ENCODE measurements around the gene TK2. TPM values are rescaled to one million over a fixed set of nuclear protein-coding genes. Genes with fewer than 3 reads are reported as not detected.

TK2 gene
- total and polyA plus RNA-seq, 4 donors: 10.5 to 31.9 (median 21.0) TPM

DNA sequence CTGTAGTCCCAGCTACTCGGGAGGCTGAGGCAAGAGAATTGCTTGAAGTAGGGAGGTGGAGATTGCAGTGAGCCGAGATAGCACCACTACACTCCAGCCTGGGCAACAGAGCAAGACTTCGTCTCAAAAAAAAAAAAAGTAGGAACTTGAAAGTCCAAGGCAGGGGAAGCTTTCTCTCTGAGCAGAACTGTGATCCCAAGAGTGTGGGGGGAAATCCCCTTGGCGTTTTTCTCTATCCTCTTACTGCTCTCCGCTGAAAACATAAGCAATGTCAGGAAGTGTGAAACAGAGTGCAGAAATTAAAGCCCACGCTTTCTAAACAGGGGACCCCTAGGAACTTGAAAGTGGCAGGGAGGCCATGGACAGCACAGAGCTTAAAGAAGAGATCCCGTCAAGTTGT lies 44.8 kb upstream of the TK2 start:
- no peak overlapping the region for H3K4me3 ChIP-seq (ENCODE audit: low read depth in 1 of 3, low read length in 3 of 3)
- H3K4me1 ChIP-seq (ENCODE audit: control insufficient read depth in 4 of 4, insufficient read depth in 4 of 4, low read length in 3 of 4): no peaks in the 10 kb centered on the region
- H3K9me3 ChIP-seq (ENCODE audit: control insufficient read depth in 4 of 4, low read length in 3 of 4): no peaks in the 10 kb centered on the region
- TF ChIP-seq RAD21 (IDR thresholded peaks at IDR 0.05): no peak
- TF ChIP-seq SP1 (IDR thresholded peaks at IDR 0.05): no peak
- no peak for TF ChIP-seq FOXA1 (IDR thresholded peaks at IDR 0.05)
- TF ChIP-seq CTCF (IDR thresholded peaks at IDR 0.05; ENCODE audit: low read depth, low read length, missing input control): no peak
- no peak for TF ChIP-seq HNF4A (conservative IDR thresholded peaks at IDR 0.05)
- no peak for TF ChIP-seq NR2F2 (IDR thresholded peaks at IDR 0.05)
- no peak for TF ChIP-seq GABPA (IDR thresholded peaks at IDR 0.05 in 1 of 2, conservative IDR thresholded peaks at IDR 0.05 in 1 of 2)
- TF ChIP-seq, protein P1, sequence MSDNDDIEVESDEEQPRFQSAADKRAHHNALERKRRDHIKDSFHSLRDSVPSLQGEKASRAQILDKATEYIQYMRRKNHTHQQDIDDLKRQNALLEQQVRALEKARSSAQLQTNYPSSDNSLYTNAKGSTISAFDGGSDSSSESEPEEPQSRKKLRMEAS (IDR thresholded peaks at IDR 0.05): no peak
- TF ChIP-seq TAF1 (conservative IDR thresholded peaks at IDR 0.05): no peak
- TF ChIP-seq FOXA2 (IDR thresholded peaks at IDR 0.05): no peak
- no peak for TF ChIP-seq EGR1 (IDR thresholded peaks at IDR 0.05; ENCODE audit: low read depth in 2 of 2)
- no peak for TF ChIP-seq YY1 (IDR thresholded peaks at IDR 0.05)
- no peak for TF ChIP-seq RXRA (IDR thresholded peaks at IDR 0.05)
- TF ChIP-seq, protein P2, sequence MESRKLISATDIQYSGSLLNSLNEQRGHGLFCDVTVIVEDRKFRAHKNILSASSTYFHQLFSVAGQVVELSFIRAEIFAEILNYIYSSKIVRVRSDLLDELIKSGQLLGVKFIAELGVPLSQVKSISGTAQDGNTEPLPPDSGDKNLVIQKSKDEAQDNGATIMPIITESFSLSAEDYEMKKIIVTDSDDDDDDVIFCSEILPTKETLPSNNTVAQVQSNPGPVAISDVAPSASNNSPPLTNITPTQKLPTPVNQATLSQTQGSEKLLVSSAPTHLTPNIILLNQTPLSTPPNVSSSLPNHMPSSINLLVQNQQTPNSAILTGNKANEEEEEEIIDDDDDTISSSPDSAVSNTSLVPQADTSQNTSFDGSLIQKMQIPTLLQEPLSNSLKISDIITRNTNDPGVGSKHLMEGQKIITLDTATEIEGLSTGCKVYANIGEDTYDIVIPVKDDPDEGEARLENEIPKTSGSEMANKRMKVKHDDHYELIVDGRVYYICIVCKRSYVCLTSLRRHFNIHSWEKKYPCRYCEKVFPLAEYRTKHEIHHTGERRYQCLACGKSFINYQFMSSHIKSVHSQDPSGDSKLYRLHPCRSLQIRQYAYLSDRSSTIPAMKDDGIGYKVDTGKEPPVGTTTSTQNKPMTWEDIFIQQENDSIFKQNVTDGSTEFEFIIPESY (IDR thresholded peaks at IDR 0.05): no peak
- TF ChIP-seq ATF3 (IDR thresholded peaks at IDR 0.05): no peak
- TF ChIP-seq, protein P3, sequence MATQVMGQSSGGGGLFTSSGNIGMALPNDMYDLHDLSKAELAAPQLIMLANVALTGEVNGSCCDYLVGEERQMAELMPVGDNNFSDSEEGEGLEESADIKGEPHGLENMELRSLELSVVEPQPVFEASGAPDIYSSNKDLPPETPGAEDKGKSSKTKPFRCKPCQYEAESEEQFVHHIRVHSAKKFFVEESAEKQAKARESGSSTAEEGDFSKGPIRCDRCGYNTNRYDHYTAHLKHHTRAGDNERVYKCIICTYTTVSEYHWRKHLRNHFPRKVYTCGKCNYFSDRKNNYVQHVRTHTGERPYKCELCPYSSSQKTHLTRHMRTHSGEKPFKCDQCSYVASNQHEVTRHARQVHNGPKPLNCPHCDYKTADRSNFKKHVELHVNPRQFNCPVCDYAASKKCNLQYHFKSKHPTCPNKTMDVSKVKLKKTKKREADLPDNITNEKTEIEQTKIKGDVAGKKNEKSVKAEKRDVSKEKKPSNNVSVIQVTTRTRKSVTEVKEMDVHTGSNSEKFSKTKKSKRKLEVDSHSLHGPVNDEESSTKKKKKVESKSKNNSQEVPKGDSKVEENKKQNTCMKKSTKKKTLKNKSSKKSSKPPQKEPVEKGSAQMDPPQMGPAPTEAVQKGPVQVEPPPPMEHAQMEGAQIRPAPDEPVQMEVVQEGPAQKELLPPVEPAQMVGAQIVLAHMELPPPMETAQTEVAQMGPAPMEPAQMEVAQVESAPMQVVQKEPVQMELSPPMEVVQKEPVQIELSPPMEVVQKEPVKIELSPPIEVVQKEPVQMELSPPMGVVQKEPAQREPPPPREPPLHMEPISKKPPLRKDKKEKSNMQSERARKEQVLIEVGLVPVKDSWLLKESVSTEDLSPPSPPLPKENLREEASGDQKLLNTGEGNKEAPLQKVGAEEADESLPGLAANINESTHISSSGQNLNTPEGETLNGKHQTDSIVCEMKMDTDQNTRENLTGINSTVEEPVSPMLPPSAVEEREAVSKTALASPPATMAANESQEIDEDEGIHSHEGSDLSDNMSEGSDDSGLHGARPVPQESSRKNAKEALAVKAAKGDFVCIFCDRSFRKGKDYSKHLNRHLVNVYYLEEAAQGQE (IDR thresholded peaks at IDR 0.05): no peak
- no peak for TF ChIP-seq HNF4G (IDR thresholded peaks at IDR 0.05)
- no peak overlapping the region for H3K9ac ChIP-seq (ENCODE audit: low read depth in 1 of 2, low read length in 2 of 2)
- WGBS: 79% methylated on average over 7 of the region's 7 CpGs
- no peaks in the 10 kb centered on the region for H3K27me3 ChIP-seq (ENCODE audit: control insufficient read depth in 4 of 4, insufficient read depth in 4 of 4, low read length in 3 of 4)
- DNase-seq (ENCODE audit: low spot score): no peak
- no peaks in the 10 kb centered on the region for H3K36me3 ChIP-seq (ENCODE audit: control insufficient read depth in 4 of 4, insufficient read depth in 3 of 4, low read depth in 1 of 4, low read length in 3 of 4)
- no peak overlapping the region for H3K27ac ChIP-seq (ENCODE audit: low read depth in 1 of 2, low read length in 2 of 2)

- DNase-seq (ENCODE audit: low spot score): no peak
- 100% methylated on average over 3 of the region's 3 CpGs for WGBS
- no peaks in the 10 kb centered on the region for H3K36me3 ChIP-seq (ENCODE audit: control insufficient read depth in 4 of 4, insufficient read depth in 3 of 4, low read depth in 1 of 4, low read length in 3 of 4)
- H3K27ac ChIP-seq (ENCODE audit: low read depth in 1 of 2, low read length in 2 of 2): no peak overlapping the region
- TF ChIP-seq HNF4A (conservative IDR thresholded peaks at IDR 0.05): no peak
- TF ChIP-seq RAD21 (IDR thresholded peaks at IDR 0.05): no peak
- no peak for TF ChIP-seq CTCF (IDR thresholded peaks at IDR 0.05; ENCODE audit: low read depth, low read length, missing input control)
- no peak for TF ChIP-seq SP1 (IDR thresholded peaks at IDR 0.05)
- TF ChIP-seq EGR1 (IDR thresholded peaks at IDR 0.05; ENCODE audit: low read depth in 2 of 2): no peak
- TF ChIP-seq, protein P1 (IDR thresholded peaks at IDR 0.05): no peak
- no peak for TF ChIP-seq RXRA (IDR thresholded peaks at IDR 0.05)
- no peak for TF ChIP-seq TAF1 (conservative IDR thresholded peaks at IDR 0.05)
- TF ChIP-seq, protein P3 (IDR thresholded peaks at IDR 0.05): no peak
- no peaks in the 10 kb centered on the region for H3K9me3 ChIP-seq (ENCODE audit: control insufficient read depth in 4 of 4, low read length in 3 of 4)
- no peaks in the 10 kb centered on the region for H3K27me3 ChIP-seq (ENCODE audit: control insufficient read depth in 4 of 4, insufficient read depth in 4 of 4, low read length in 3 of 4)
- no peak overlapping the region for H3K4me3 ChIP-seq (ENCODE audit: low read depth in 1 of 3, low read length in 3 of 3)
- H3K4me1 ChIP-seq (ENCODE audit: control insufficient read depth in 4 of 4, insufficient read depth in 4 of 4, low read length in 3 of 4): no peaks in the 10 kb centered on the region
- H3K9ac ChIP-seq (ENCODE audit: low read depth in 1 of 2, low read length in 2 of 2): no peak overlapping the region
Measured at GRCh38 chr16:66592814-66593213, 42.9 kb upstream of the TK2 start.

Data from liver (tissue), 9 donors.